GM18526 (cell line): ENCODE measurements around the gene CDHR3.

Experiments
- POLR2A ChIP-seq: IDR thresholded peaks from 3 replicates; pipeline ENCODE4 v1.6.1; 2011; ENCODE audit not compliant: insufficient read length; ENCODE audit errors: extremely low read depth

The CDHR3 gene

DNA sequence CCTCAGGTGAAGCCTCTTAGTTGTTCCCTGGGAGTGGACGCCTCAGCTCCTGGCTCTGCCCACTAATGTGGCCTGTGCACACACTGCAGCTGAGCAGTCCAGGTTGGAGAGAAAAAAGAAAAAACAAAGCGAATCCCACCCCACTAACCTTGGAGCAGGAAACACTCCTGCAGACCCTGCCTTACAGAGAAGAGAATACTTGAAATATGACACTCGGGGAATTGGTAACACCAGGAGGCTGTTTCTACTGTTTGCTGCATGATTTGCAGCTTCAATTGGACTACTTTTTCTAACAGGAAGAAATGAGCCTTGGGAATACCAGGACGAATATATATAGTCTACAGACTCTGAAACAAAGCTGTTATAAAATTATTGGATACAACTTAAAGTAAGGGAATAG lies 22.2 kb downstream of the CDHR3 start:
- TF ChIP-seq POLR2A = no peak

DNA sequence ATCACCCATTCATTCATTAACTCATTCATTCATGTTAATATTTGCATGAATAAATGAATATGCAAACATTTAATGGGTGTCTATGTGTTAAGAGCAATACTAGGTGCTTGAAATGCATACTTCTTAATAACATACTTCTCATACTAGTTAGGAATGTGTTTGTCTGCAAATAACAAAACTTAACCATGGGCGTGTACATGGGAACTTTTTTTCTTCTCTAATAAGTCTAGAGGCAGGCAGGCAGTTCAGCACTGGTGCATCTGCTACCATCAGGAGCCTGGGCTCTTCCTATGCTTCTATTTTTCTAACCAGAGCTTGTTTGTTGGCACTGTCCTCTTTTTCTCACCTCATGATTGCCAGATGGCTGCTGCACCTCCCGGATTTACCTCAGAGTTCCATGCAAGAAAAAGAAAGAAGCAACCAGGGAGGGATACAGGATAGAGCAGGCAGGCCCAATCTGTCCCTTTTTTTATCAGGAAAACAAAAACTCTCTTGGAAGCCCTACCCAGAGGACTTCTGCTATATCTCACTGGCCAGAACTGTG lies 22.7 kb downstream of the CDHR3 start:
- no peak for TF ChIP-seq POLR2A

- no peak for TF ChIP-seq POLR2A
These were observed 24.0 kb downstream of the CDHR3 start for GRCh38 chr7:105987046-105987445.

DNA sequence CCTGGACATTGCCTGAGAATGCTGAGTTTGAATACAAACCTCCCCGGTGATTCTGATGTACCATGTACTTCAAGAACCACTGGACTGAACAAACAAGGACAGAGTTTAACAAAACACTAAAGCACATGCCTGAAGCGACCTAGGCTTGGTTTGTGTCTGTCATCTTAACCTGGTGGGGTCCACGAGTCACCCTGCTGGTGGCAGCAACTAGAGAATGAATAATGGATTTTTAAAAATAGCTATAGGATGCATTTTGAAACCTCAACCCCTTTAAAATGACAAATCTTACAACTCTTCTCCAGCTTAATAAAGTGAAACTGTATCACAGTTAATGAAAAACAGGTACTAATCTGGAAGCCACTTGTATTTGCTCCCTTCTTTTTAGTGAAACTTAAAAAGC lies 25.2 kb downstream of the CDHR3 start:
- TF ChIP-seq POLR2A = no peak

GRCh38 chr7:105989191-105989590 lies 26.1 kb downstream of the CDHR3 start:
- no peak for TF ChIP-seq POLR2A

GRCh38 chr7:105989686-105990085 lies 26.6 kb downstream of the CDHR3 start:
- TF ChIP-seq POLR2A = no peak

DNA sequence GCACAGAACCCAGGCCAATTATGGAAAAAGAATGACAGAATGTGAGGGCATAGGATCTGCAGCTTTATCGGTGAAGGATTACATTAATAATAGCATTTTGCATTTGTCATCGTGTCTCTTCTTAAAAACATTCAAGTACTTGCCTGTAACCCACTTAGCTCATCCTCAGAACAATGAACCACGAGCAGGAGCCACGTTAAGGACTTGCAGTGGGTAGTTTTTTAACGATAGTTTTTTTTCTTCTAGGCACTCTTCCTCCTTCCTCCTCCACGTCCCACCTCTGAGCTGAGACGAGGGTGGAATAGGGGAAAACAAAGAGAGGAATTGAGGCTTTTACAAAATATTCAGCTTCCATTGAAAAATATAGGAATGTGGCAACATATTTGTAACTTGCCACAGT lies 27.1 kb downstream of the CDHR3 start:
- no peak for TF ChIP-seq POLR2A

- no peak for TF ChIP-seq POLR2A
These were observed 27.8 kb downstream of the CDHR3 start for GRCh38 chr7:105990727-105991453.

DNA sequence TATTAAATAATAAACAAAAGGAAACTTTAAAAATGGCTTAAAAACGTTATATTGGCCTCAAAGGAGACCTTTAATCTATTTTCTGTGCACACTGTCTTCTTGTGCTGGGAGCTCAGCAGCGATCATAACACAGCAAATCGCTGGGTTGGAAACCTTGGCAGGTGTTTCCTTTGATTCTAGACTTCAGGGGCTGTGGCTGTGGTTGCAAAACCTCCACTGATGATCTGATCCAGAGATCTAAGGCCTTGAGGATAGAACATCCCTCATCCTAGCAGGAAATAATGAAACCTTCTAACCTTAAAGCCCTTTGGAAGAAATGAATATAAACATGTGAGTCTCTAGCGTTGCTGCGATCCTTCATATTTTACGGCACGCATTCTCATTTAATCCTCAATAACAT lies 29.8 kb downstream of the CDHR3 start:
- no peak for TF ChIP-seq POLR2A

GRCh38 chr7:105996860-105997737 lies 34.0 kb downstream of the CDHR3 start:
- TF ChIP-seq POLR2A = no peak

DNA sequence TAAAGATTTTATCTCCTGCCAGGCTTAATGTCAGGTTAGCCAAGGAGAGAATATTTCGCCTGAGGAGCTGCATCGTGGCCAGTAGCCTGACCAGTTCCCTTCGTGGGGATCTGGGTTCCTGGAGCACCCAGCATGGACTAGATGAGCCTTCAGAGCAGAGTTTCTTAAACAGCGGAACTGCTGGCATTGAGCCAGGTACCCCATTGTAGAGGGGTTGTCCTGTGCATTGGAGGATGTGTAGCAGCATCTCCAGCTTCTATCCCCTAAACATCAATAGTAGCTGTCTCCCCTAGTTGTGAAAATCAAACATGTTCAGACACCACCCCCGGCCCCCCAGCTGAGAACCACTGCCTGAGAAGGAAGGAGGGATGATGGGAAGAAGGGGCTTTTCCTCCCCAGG lies 36.2 kb downstream of the CDHR3 start:
- TF ChIP-seq POLR2A = no peak

GRCh38 chr7:106001196-106001595 lies 38.1 kb downstream of the CDHR3 start:
- no peak for TF ChIP-seq POLR2A

- TF ChIP-seq POLR2A = no peak
These were observed 38.8 kb downstream of the CDHR3 start for GRCh38 chr7:106001886-106002285.

- no peak for TF ChIP-seq POLR2A
These were observed 40.5 kb downstream of the CDHR3 start for GRCh38 chr7:106003525-106004064.

DNA sequence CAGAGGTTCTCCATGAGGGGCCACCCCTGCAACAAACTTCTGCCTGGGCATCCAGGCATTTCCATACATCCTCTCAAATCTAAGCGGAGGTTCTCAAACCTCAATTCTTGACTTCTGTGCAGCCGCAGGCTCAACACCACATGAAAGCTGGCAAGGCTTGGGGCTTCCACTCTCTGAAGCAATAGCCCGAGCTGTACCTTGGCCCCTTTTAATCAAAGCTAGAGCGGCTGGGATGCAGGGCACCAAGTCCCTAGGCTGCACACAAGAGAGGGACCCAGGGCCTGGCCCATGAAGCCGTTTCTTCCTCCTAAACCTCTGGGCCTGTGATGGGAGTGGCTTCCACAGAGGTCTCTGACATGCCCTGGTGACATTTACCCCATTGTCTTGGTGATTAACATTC lies 43.8 kb downstream of the CDHR3 start:
- no peak for TF ChIP-seq POLR2A
